HFFc6 (cell line): Measurements from ENCODE around the gene GPC1. TPM values are rescaled to one million over a fixed set of nuclear protein-coding genes. Genes with fewer than 3 reads are reported as not detected.

Source experiments
- DNase-seq: peaks from one replicate; pipeline ENCODE4 v3.0.0-alpha.2; 2018
- H3K27ac Mint-ChIP-seq: 2 replicates; pipeline ENCODE4 v1.8.0; 2020; ENCODE audit warnings: mild to moderate bottlenecking, mixed read lengths
- H3K27me3 Mint-ChIP-seq: 2 replicates; pipeline ENCODE4 v1.8.0; 2021; ENCODE audit warnings: mild to moderate bottlenecking, moderate library complexity, mixed read lengths; ENCODE audit not compliant: insufficient read depth
- H3K36me3 Mint-ChIP-seq: 2 replicates; pipeline ENCODE4 v1.8.0; 2021; ENCODE audit warnings: low read depth, mixed read lengths
- H3K4me1 Mint-ChIP-seq: 2 replicates; pipeline ENCODE4 v1.8.0; 2020; ENCODE audit warnings: low read depth, mixed read lengths
- H3K4me3 Mint-ChIP-seq: 2 replicates; pipeline ENCODE4 v1.8.0; 2020; ENCODE audit warnings: mild to moderate bottlenecking, moderate library complexity, mixed read lengths
- H3K9me3 Mint-ChIP-seq: 2 replicates; pipeline ENCODE4 v1.8.0; 2020; ENCODE audit warnings: mild to moderate bottlenecking, mixed read lengths
- total RNA-seq, 6 experiments: library from RNA; stranded (reverse); fragmentation: NEBNext Ultra II Directional; extraction: Animal tissue kit (Norgen Biotek cat#: 25700); gene quantifications; 2 replicates in 1 of 6; 3 replicates in 5 of 6; pipeline ENCODE4 v1.2.3, GENCODE V29; 2021
- TF ChIP-seq, protein P1 (sequence below): fragments of 200-600 bp; sonication (generic); IDR thresholded peaks from 2 replicates; pipeline ENCODE4 v1.5.0; 2021; ENCODE audit warnings: antibody characterized with exemption, mild to moderate bottlenecking

The GPC1 gene
- total RNA-seq, 6 experiments from 2014 or later: 315 to 403 (median 350) TPM

DNA sequence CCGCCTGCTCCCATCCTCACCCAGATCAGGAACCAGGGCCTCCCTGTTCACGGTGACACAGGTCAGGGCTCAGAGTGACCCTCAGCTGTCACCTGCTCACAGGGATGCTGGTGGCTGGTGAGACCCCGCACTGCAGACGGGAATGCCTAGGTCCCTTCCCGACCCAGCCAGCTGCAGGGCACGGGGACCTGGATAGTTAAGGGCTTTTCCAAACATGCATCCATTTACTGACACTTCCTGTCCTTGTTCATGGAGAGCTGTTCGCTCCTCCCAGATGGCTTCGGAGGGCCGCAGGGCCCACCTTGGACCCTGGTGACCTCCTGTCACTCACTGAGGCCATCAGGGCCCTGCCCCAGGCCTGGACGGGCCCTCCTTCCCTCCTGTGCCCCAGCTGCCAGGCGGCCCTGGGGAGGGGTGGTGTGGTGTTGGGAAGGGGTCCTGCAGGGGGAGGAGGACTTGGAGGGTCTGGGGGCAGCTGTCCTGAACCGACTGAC is 31.7 kb downstream of the GPC1 start:
- peaks cover 14% of the 10 kb centered on the region for H3K27me3 Mint-ChIP-seq
- no peak overlapping the region for H3K27ac Mint-ChIP-seq
- TF ChIP-seq, protein P1, sequence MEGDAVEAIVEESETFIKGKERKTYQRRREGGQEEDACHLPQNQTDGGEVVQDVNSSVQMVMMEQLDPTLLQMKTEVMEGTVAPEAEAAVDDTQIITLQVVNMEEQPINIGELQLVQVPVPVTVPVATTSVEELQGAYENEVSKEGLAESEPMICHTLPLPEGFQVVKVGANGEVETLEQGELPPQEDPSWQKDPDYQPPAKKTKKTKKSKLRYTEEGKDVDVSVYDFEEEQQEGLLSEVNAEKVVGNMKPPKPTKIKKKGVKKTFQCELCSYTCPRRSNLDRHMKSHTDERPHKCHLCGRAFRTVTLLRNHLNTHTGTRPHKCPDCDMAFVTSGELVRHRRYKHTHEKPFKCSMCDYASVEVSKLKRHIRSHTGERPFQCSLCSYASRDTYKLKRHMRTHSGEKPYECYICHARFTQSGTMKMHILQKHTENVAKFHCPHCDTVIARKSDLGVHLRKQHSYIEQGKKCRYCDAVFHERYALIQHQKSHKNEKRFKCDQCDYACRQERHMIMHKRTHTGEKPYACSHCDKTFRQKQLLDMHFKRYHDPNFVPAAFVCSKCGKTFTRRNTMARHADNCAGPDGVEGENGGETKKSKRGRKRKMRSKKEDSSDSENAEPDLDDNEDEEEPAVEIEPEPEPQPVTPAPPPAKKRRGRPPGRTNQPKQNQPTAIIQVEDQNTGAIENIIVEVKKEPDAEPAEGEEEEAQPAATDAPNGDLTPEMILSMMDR: no peak
- peaks cover 5% of the 10 kb centered on the region; the same call in 1 of the 2 replicates for H3K36me3 Mint-ChIP-seq
- no peaks in the 10 kb centered on the region for H3K4me1 Mint-ChIP-seq
- no peak for DNase-seq
- peaks cover 14% of the 10 kb centered on the region for H3K9me3 Mint-ChIP-seq
- no peak overlapping the region for H3K4me3 Mint-ChIP-seq

GRCh38 chr2:240467659-240468302 is 32.3 kb downstream of the GPC1 start:
- Mint-ChIP-seq H3K27ac (no peak overlapping the region), H3K4me1 (no peaks in the 10 kb centered on the region), H3K9me3 (peaks cover 14% of the 10 kb centered on the region), H3K4me3 (no peak overlapping the region), H3K36me3 (peaks cover 9% of the 10 kb centered on the region; the same call in 1 of the 2 replicates), H3K27me3 (peaks cover 20% of the 10 kb centered on the region)
- TF ChIP-seq, protein P1: no peak
- DNase-seq: no peak

DNA sequence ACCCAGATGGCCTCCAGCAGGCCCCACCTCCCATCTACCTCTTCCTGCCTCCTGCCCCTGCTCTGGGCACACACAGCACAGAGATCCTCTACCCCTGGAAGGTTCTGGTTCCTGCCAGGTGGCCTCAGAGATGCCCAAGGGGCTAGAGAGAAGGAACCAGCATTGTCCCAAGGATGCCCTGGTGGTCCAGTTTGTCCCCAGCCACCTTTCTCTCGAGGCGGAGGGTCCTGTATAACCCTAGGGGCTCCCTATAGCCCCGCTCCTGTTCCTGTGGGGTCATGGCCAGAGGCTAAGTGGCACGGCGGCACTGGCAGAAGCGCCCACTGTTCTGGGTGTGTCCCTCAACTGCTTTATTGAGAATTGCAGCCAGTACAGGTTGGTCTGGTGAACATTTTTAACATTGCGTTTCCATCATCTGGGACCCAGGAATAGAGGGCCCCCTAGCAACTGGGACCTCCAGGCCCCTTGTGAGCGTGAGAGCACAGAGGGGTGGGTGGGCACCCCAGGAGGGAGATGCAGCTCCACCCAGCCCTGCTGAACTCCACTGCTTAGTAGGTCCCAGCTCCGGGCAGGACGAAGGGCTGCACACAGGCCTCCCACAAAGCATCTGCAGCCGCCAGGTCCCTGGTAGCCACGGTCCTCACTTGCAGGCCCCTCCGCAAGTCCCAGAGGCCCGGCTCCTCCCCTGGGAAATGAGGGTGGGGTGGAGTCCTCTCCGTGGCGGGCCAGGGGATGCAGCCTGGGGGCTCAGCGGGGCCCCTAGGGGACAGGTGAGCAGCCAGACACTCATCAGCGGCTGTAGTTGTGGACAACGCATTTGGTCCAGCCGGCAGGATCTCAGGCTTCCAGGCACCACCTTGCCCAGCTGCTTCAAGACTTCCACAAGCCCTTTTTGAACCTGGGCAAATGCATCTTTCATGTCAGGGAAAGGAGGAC is 33.1 kb downstream of the GPC1 start:
- no peaks in the 10 kb centered on the region for H3K4me1 Mint-ChIP-seq
- H3K4me3 Mint-ChIP-seq: no peak overlapping the region; the same call in 1 of the 2 replicates
- H3K27me3 Mint-ChIP-seq: peaks cover 20% of the 10 kb centered on the region
- H3K9me3 Mint-ChIP-seq: peaks cover 20% of the 10 kb centered on the region
- TF ChIP-seq, protein P1: no peak
- peaks cover 15% of the 10 kb centered on the region for H3K36me3 Mint-ChIP-seq
- DNase-seq: no peak
- H3K27ac Mint-ChIP-seq: no peak overlapping the region

DNA sequence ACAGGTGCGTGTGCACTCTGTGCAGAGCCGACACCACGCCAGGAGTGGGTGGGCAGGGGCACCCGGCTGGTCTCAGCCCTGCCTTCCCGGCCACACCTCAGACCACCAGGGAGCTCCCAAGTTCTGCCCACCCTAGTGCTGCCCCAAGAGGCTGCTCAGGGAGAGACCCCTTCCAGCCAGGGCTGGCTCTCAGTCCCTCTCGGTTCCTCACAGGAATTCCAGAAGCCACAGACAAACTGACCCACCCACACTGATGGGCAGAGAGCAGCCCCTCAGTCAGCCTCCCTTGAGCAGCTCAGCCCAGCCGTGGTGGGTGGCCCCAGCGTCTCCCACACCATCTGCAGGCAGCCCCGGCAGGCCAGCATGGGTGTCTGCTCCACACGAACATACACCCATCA is 33.8 kb downstream of the GPC1 start:
- no peaks in the 10 kb centered on the region for H3K4me1 Mint-ChIP-seq
- peak overlapping the region; percentile 27; the same call in 1 of the 2 replicates for H3K4me3 Mint-ChIP-seq
- no peak for DNase-seq
- H3K36me3 Mint-ChIP-seq: peaks cover 18% of the 10 kb centered on the region
- H3K27ac Mint-ChIP-seq: peak overlapping the region; percentile 34; the same call in 1 of the 2 replicates
- TF ChIP-seq, protein P1: peak; percentile 13; the same call in 1 of the 2 replicates
- H3K9me3 Mint-ChIP-seq: peaks cover 25% of the 10 kb centered on the region
- H3K27me3 Mint-ChIP-seq: peaks cover 20% of the 10 kb centered on the region

DNA sequence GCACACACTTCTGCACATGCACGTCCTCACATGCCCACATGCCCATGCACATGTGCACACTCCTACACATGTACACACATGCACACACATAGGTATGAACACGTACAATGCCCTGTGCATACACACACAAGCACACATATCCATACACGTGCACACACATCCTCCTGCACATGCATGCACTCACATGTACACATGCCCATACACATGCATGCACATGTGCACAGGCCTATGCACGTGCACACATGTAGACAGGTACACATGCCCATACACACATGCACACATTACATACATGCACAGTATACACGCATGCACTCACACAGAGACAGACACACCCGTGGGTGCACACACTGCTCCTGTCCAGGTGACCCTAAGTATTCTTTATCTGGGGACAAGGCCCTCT is 34.3 kb downstream of the GPC1 start:
- H3K27ac Mint-ChIP-seq: peak overlapping the region; percentile 34; the same call in 1 of the 2 replicates
- TF ChIP-seq, protein P1: no peak
- H3K27me3 Mint-ChIP-seq: peaks cover 20% of the 10 kb centered on the region
- H3K9me3 Mint-ChIP-seq: peaks cover 30% of the 10 kb centered on the region
- peak overlapping the region; percentile 27; the same call in 1 of the 2 replicates for H3K4me3 Mint-ChIP-seq
- H3K4me1 Mint-ChIP-seq: no peaks in the 10 kb centered on the region
- H3K36me3 Mint-ChIP-seq: peaks cover 18% of the 10 kb centered on the region
- DNase-seq: no peak
